Mucosa of rectum (tissue), 2 donors: ENCODE measurements around the gene HOXC4.

Experiments
- H3K27ac ChIP-seq, 2 donors: one replicate each; pipeline ENCODE4 v1.7.0; 2013; ENCODE audit warnings: inconsistent platforms in 2 of 2, low read depth in 2 of 2, low read length in 2 of 2
- H3K27me3 ChIP-seq, 2 donors: one replicate each; pipeline ENCODE4 v1.7.0; 2013; ENCODE audit warnings: low read length in 2 of 2; ENCODE audit not compliant: control insufficient read depth in 2 of 2, insufficient read depth in 2 of 2
- H3K36me3 ChIP-seq, 2 donors: one replicate each; pipeline ENCODE4 v1.7.0; 2013; ENCODE audit warnings: low read length in 2 of 2; ENCODE audit not compliant: control insufficient read depth in 2 of 2, insufficient read depth in 2 of 2
- H3K4me1 ChIP-seq, 2 donors: one replicate each; pipeline ENCODE4 v1.7.0; 2013; ENCODE audit warnings: low read length in 2 of 2, mild to moderate bottlenecking in 1 of 2; ENCODE audit not compliant: control insufficient read depth in 2 of 2, insufficient read depth in 2 of 2
- H3K4me3 ChIP-seq, 2 donors: one replicate each; pipeline ENCODE4 v1.7.0; 2013; ENCODE audit warnings: low read length in 2 of 2
- H3K9ac ChIP-seq, 2 donors: one replicate each; pipeline ENCODE4 v1.7.0; 2013; ENCODE audit warnings: low read length in 2 of 2, low read depth in 1 of 2, mild to moderate bottlenecking in 1 of 2
- H3K9me3 ChIP-seq, 2 donors: one replicate each; pipeline ENCODE4 v1.7.0; 2013; ENCODE audit warnings: low read length in 2 of 2; ENCODE audit not compliant: control insufficient read depth in 2 of 2
- donor health status: healthy.
- donor health status: Normal muscosa, but diverticular disease.

HOXC4 gene

DNA sequence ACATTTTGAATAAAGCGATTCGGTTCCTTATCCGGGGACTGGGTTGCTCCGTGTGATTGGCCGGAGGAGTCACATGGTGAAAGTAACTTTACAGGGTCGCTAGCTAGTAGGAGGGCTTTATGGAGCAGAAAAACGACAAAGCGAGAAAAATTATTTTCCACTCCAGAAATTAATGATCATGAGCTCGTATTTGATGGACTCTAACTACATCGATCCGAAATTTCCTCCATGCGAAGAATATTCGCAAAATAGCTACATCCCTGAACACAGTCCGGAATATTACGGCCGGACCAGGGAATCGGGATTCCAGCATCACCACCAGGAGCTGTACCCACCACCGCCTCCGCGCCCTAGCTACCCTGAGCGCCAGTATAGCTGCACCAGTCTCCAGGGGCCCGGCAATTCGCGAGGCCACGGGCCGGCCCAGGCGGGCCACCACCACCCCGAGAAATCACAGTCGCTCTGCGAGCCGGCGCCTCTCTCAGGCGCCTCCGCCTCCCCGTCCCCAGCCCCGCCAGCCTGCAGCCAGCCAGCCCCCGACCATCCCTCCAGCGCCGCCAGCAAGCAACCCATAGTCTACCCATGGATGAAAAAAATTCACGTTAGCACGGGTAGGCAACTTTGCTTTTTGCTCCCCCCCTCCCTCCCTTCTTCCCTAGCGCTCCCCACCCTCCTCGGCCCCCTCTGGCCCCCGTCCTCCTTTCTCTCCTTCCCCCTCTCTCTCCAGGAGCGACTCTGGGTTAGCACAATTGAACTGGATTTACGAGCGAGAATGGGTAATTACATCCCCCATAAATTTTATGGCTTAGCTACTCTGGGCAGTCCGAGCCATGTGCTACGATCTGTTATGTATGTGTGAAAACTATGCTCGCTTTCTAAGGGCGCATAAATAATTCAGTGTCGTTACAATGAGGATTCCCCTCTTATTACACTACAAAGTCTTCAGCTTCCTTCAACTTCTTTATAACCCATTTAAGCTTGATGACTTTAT is at the start of gene HOXC4:
Gene HOXC4 (plus strand): TSS at position 85 of the 991 bp plus-strand sequence. CDS start 88 bp downstream, at position 173.
- peak within 1 kb of the TSS in 1 of 2 donors; percentile 52 for H3K9ac ChIP-seq
- peak within 1 kb of the TSS; percentile 26 to 68 for H3K4me3 ChIP-seq
- H3K9me3 ChIP-seq: no peaks in the 10 kb centered on the region
- H3K36me3 ChIP-seq: no peaks in the 10 kb centered on the region
- peaks cover 67 to 74% of the 10 kb centered on the region in 2 donors for H3K27me3 ChIP-seq
- H3K27ac ChIP-seq: peak within 1 kb of the TSS in 1 of 2 donors; percentile 48
- H3K4me1 ChIP-seq: peaks cover 0 to 4% of the 10 kb centered on the region in 2 donors

DNA sequence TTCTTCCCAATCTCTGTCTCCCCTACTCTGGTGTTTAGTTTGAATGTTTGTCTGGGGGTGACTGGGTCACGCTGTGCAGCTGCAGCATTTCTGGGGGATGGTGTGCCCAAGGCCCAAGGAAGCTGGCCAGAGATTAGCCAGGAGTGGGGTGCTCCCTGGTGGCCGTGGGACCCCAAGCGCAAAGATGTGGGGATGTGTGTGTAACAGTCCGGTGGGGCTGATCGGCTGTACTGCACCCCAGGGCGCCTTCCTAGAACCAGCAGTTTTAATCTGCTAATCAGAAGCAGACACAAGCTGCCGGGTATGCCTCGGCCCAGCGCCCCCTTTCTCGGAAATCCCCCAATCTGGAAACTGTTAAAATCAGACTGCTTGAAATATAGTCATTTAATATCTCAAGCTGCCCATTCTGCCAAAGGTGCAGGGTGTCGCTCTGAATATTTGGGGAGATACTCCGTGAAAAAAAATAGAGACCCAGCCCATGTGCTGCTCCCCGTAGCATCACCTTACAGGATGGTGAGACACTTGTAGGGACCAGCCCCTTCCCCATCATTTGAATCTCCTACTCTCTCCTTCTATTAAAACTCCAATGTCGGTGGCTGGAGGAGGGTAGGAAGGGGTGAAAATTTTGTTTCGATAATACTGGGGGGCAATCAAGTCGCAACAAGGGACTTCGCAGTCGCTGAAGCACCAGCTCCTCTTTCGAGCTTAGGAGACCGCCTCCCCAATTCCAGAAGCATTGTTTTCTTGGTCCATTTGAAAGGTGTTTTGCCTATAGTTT is 49.4 kb upstream of the HOXC4 start:
- H3K9ac ChIP-seq: no peak overlapping the region
- peaks cover 3 to 11% of the 10 kb centered on the region in 2 donors for H3K4me1 ChIP-seq
- H3K27me3 ChIP-seq: peaks cover 79 to 85% of the 10 kb centered on the region in 2 donors
- H3K4me3 ChIP-seq: no peak overlapping the region
- H3K9me3 ChIP-seq: no peaks in the 10 kb centered on the region
- no peaks in the 10 kb centered on the region for H3K36me3 ChIP-seq
- H3K27ac ChIP-seq: no peak overlapping the region

DNA sequence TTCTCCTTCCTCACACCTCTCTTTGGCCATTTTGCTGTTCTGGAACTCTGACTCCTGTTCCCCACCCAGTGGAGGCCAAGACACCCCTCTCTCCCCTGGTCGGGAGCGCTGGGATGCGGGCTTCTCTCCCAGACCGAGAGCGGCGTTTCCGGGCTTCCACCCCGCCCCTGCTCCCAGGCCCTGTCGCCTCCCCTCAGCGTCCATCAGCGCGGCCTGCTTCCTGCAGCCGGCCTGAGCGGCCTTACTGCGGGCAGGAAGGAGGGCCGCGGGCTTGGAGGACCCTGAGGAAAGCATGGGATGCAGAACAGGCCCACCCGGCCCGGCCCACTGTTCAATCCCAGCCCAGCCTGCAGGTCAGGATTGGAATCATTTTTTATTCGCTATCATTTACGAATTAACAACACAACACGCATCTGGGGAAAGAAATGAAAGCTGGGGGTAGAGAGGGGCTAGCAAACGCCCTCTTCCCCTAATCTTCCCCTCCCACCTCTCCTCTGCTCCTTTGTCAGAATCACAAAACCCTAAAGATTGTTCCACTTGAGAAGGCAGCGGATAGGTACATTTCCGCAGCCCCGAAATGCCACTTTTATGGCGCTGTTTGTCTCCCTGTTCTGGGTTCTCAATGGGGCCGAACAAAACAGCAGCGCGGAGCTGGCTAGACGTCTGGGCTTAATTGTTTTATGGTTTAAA is 48.6 kb upstream of the HOXC4 start:
- H3K9ac ChIP-seq: no peak overlapping the region
- H3K27me3 ChIP-seq: peaks cover 81 to 86% of the 10 kb centered on the region in 2 donors
- peaks cover 3 to 6% of the 10 kb centered on the region in 2 donors for H3K4me1 ChIP-seq
- no peak overlapping the region for H3K27ac ChIP-seq
- no peaks in the 10 kb centered on the region for H3K9me3 ChIP-seq
- H3K36me3 ChIP-seq: no peaks in the 10 kb centered on the region
- no peak overlapping the region for H3K4me3 ChIP-seq

DNA sequence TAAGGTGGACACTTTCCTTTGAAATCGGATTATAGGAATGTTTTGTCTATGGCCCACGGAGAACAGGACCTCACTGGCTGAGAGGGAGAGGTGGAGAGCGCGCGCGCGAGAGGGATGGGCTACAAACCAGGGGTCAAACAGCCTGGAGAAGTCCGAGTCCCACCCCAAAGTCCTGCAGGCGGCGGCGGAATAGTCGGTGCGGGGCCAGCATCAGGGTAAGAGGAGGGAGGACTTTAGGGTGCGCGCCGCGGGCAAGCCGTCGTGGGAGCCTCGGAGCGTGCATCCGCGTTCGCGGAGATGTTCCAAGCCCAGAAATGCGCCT is 48.1 kb upstream of the HOXC4 start:
- H3K9me3 ChIP-seq: no peaks in the 10 kb centered on the region
- peaks cover 3 to 4% of the 10 kb centered on the region in 2 donors for H3K4me1 ChIP-seq
- no peak overlapping the region for H3K9ac ChIP-seq
- H3K36me3 ChIP-seq: no peaks in the 10 kb centered on the region
- no peak overlapping the region for H3K27ac ChIP-seq
- no peak overlapping the region for H3K4me3 ChIP-seq
- peaks cover 81 to 86% of the 10 kb centered on the region in 2 donors for H3K27me3 ChIP-seq

DNA sequence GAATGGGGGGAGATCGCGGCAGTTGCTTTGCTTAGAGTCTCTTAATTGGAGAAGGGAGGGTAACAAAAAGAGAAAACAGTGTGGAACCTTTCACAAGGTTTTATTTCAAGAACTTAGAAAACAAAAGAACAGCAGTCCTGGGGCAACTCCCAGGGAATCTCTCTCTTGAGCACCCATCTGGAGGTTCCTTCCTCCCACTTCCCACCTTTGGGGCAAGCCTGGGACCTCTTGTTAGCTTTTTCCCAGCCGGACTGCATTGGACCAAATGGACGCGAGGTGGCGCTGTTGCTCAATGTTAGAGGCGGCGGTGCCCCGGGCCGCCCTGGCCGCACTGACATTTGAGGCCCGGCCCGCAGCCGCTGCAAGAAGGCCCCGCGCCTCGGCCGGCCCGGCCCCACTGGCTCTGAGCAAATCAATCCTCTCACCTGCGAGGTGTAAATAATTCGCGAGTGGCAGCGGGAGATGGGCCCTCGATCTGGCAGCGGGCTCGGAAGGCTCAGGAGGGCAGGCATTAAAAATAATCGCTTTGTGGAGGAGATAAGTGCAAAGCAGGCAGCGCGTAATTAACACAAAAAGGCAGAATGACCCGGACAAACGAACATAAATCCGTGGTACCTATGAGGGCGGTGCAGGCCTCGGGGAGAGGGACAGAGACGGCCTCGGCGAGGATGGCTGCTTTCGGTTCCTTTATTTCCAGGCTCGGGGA is 47.6 kb upstream of the HOXC4 start:
- Histone ChIP-seq H3K9ac (peak overlapping the region in 1 of 2 donors; percentile 47), H3K27ac (no peak overlapping the region), H3K9me3 (no peaks in the 10 kb centered on the region), H3K36me3 (no peaks in the 10 kb centered on the region), H3K4me3 (peak overlapping the region in 1 of 2 donors; percentile 56), H3K4me1 (peaks cover 3 to 4% of the 10 kb centered on the region in 2 donors), H3K27me3 (peaks cover 84 to 86% of the 10 kb centered on the region in 2 donors)

DNA sequence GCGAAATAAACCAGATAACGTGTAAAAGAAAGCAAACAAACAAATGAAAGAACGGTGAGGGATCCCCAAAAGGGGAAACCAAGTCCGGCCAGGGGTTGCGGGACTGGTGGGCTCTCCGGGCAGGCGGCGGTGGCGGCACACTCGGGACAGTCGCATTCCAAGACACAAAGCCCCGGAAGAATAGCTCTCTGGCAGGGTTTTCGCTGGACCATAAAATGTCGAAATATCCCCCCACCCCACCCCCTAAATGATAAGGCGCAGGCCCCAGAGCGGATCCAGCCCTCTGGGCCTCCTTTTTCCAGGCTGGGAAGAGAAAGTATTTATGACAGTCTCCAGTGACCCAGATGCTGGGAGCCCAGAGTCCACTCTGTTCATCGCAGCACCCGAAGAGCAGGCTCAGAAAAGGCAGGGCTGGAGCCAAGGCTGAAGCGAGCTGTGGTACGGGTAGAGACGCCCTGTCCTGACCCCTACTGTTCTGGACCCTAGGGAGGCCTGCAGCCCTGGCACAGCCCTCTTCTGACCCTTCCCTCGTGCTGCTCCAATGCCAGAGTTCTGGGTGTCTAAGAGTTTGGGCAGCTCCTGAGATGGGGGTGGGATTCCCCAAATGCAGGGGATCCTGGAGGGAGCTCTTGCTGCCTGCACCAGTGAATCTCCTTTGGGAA is 46.9 kb upstream of the HOXC4 start:
- H3K4me1 ChIP-seq: peaks cover 4 to 5% of the 10 kb centered on the region in 2 donors
- H3K27ac ChIP-seq: no peak overlapping the region
- no peaks in the 10 kb centered on the region for H3K36me3 ChIP-seq
- peaks cover 81 to 86% of the 10 kb centered on the region in 2 donors for H3K27me3 ChIP-seq
- H3K9ac ChIP-seq: peak overlapping the region in 1 of 2 donors; percentile 47
- H3K4me3 ChIP-seq: peak overlapping the region in 1 of 2 donors; percentile 56
- H3K9me3 ChIP-seq: no peaks in the 10 kb centered on the region

DNA sequence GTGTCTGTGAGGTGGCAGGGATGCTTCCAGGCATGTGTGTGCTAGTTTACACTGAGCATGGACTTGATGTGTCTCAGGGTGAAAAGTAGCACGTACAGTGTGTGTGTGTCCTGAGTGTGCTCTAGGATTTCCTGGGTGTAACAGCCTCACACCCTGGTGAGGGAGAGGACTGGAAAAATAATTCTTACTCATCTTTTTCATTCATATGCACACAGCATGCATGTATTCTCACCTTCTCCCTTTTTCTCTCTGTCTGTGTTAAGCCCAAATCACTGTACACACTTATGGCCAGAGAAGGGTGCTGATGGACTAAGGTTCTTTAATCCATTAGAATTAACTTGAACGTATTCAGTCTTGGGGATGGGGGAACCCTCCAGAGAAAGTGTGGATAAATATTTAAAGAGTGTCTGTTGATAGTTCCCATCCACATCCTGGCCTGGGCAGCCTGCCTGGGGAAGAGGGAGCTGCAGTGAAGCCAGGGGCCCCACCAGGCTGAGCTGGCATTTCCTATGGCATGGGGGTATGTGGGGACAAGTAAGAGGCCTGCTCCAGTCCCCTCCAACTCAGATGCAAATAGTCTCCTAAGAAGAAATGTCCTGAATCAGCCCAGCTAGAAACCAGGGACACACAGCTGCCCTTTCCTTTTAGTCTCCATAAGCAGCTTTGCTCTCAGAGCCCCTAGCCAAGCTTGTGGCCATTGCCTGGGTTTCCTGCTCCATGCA is 45.9 kb upstream of the HOXC4 start:
- H3K36me3 ChIP-seq: no peaks in the 10 kb centered on the region
- peaks cover 80 to 82% of the 10 kb centered on the region in 2 donors for H3K27me3 ChIP-seq
- H3K4me3 ChIP-seq: no peak overlapping the region
- H3K9ac ChIP-seq: no peak overlapping the region
- H3K9me3 ChIP-seq: no peaks in the 10 kb centered on the region
- peaks cover 4 to 5% of the 10 kb centered on the region in 2 donors for H3K4me1 ChIP-seq
- no peak overlapping the region for H3K27ac ChIP-seq

DNA sequence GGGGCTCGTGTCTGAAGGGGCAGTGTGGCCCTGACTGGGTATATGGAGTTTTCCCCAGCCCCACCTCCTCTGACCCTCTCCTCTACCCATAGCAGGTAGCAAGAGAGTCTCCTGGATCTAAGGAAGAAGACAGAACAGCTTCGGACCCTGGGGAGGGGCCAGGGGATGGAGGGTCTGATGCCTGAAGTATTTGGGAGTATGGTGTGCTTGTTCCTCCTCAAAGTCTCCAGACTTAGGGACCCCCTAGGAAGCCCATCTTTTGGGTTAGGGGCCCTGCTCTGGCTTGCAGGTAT is 45.4 kb upstream of the HOXC4 start:
- H3K36me3 ChIP-seq: no peaks in the 10 kb centered on the region
- peaks cover 4 to 5% of the 10 kb centered on the region in 2 donors for H3K4me1 ChIP-seq
- no peak overlapping the region for H3K4me3 ChIP-seq
- H3K9me3 ChIP-seq: no peaks in the 10 kb centered on the region
- no peak overlapping the region for H3K27ac ChIP-seq
- no peak overlapping the region for H3K9ac ChIP-seq
- H3K27me3 ChIP-seq: peaks cover 80 to 83% of the 10 kb centered on the region in 2 donors
